ENCODE data around the gene PRAF2. TPM values are rescaled to one million over a fixed set of nuclear protein-coding genes. Genes with fewer than 3 reads are reported as not detected.

The PRAF2 gene
- total and polyA plus RNA-seq, 9 of the 15 experiments (the other 6 are each of a cell fraction or from before 2014, with no cell fraction given): 0.24 to 5.7 (median 2.0) TPM

DNA sequence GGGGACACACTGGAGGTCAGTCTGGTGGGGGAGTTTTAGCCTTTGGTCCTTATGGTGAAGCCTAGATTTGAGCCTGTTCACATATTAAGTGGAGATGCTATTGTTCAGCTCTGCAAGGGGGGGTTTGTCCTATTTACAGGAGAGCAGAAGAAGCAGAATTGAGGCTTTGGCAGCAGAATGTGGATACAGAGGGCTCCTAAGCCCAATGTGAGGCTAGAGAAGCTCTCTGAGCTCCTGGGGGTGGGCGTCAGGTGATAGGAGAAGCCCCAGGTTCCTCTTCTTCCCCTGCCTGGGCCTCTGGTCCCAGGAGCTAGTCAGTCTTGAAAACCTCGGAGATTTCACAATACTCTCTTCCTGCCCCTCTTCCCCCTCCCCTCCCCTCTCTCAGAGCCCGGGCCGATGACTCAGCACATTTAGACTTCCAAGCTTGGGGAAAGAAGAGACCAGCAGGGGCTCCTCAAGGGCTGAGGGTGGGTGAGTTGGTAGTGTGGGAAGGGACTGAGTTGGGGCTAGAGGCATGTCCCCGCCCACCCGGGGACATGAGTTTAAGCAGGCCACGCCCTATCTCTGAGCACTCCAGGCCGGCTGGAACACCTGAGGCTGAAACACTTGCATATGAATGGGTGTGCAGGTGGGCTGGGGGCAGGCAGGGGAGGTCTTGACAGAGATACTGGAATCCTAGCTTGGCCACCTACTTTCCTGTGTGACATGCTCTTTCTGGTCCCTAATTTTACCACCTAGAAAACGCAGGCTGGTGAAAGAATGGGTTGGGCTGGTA, 34.0 kb downstream of the PRAF2 start (continued):
- TF ChIP-seq FOS (IDR thresholded peaks at IDR 0.05; ENCODE audit: extremely low read depth, insufficient read length) (no peak), SAP30 (IDR thresholded peaks at IDR 0.05; ENCODE audit: borderline replicate concordance, insufficient read depth, low read depth, low read length, poor library complexity, severe bottlenecking) (no peak), RBM34 (IDR thresholded peaks at IDR 0.05; ENCODE audit: borderline replicate concordance, insufficient read depth, low read length) (no peak), KLF16 (IDR thresholded peaks at IDR 0.05) (no peak), CCAR2 (IDR thresholded peaks at IDR 0.05; ENCODE audit: low read depth, low read length) (no peak), ATF1 (CRISPR knock-in tag; IDR thresholded peaks at IDR 0.05) (no peak), ATF1 (tag; IDR thresholded peaks at IDR 0.05) (no peak), RBBP5 (IDR thresholded peaks at IDR 0.05; ENCODE audit: borderline replicate concordance, insufficient read depth, low read length, poor library complexity, severe bottlenecking) (no peak), WHSC1 (IDR thresholded peaks at IDR 0.05; ENCODE audit: low read length) (no peak), NR2C1 (IDR thresholded peaks at IDR 0.05) (no peak), NR2C1 (tag; IDR thresholded peaks at IDR 0.05) (no peak), HDAC1 (IDR thresholded peaks at IDR 0.05) (peak in 1 of 2 experiments; percentile 34; a peak in 2 of 4 replicates), CEBPG (CRISPR knock-in tag; IDR thresholded peaks at IDR 0.05) (peak; percentile 83), CEBPG (tag; conservative IDR thresholded peaks at IDR 0.05 in 1 of 2, IDR thresholded peaks at IDR 0.05 in 1 of 2) (peak; percentile 93), NFIC (IDR thresholded peaks at IDR 0.05) (no peak), STAT5A (IDR thresholded peaks at IDR 0.05; ENCODE audit: borderline replicate concordance, low read length) (no peak), DPF2 (IDR thresholded peaks at IDR 0.05) (peak; percentile 81), PHF21A (IDR thresholded peaks at IDR 0.05; ENCODE audit: borderline replicate concordance, low read depth) (no peak), NFIX (CRISPR knock-in tag; IDR thresholded peaks at IDR 0.05; ENCODE audit: low read depth) (no peak), OTX1 (CRISPR knock-in tag; IDR thresholded peaks at IDR 0.05) (no peak), ZNF444 (CRISPR knock-in tag; IDR thresholded peaks at IDR 0.05) (no peak), EP400 (IDR thresholded peaks at IDR 0.05) (peak; percentile 56; the same call in 1 of the 2 replicates), HNRNPLL (IDR thresholded peaks at IDR 0.05; ENCODE audit: low read depth, low read length, poor library complexity, severe bottlenecking) (no peak), NBN (IDR thresholded peaks at IDR 0.05; ENCODE audit: low read depth) (0 out of 2 replicates have a peak, but pooled peaks have one; percentile 46), ZNF174 (CRISPR knock-in tag; IDR thresholded peaks at IDR 0.05) (no peak), SMARCC2 (IDR thresholded peaks at IDR 0.05; ENCODE audit: low read depth) (peak; percentile 46; the same call in 1 of the 2 replicates), ZNF232 (CRISPR knock-in tag; IDR thresholded peaks at IDR 0.05) (no peak), LARP7 (IDR thresholded peaks at IDR 0.05) (no peak), BACH1 (tag; IDR thresholded peaks at IDR 0.05) (peak; percentile 99)
- TF ChIP-seq, protein P1, sequence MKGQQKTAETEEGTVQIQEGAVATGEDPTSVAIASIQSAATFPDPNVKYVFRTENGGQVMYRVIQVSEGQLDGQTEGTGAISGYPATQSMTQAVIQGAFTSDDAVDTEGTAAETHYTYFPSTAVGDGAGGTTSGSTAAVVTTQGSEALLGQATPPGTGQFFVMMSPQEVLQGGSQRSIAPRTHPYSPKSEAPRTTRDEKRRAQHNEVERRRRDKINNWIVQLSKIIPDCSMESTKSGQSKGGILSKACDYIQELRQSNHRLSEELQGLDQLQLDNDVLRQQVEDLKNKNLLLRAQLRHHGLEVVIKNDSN (CRISPR knock-in tag; IDR thresholded peaks at IDR 0.05): no peak
- TF ChIP-seq, protein P2, sequence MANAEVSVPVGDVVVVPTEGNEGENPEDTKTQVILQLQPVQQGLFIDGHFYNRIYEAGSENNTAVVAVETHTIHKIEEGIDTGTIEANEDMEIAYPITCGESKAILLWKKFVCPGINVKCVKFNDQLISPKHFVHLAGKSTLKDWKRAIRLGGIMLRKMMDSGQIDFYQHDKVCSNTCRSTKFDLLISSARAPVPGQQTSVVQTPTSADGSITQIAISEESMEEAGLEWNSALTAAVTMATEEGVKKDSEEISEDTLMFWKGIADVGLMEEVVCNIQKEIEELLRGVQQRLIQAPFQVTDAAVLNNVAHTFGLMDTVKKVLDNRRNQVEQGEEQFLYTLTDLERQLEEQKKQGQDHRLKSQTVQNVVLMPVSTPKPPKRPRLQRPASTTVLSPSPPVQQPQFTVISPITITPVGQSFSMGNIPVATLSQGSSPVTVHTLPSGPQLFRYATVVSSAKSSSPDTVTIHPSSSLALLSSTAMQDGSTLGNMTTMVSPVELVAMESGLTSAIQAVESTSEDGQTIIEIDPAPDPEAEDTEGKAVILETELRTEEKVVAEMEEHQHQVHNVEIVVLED (CRISPR knock-in tag; IDR thresholded peaks at IDR 0.05): no peak
